ENCODE measurements around the gene MED13L.

- TF ChIP-seq CTCF (IDR thresholded peaks at IDR 0.05) (no peak), POLR2A (IDR thresholded peaks at IDR 0.05) (no peak)
Observed at GRCh38 chr12:116024769-116025168, 252.7 kb downstream of the MED13L start.

Data from thyroid gland (tissue), 4 donors.